ENCODE data around the gene ZNF45. TPM values are rescaled to one million over a fixed set of nuclear protein-coding genes. Genes with fewer than 3 reads are reported as not detected.

Gene ZNF45
- total RNA-seq, 1 experiment from 2014 or later, result 19.8 TPM

DNA sequence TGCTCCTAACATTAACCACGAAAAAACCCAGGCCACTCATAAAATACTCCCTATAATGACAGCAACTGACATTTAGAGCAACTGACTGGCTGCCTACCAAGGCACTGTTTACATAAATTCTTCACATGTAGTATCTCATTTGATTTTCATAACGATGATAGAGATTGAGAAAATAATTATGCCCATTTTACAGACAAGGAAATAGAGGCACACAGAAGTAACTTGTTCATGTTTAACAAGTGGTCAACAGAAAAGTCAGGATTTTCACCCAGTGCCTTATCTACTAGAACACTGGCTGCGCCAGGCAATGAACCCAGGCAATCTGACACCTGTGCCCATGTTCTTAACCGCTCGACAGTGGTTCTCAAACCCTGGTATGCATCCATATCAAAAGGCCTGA lies 6.3 kb downstream of the ZNF45 start:
- H3K4me1 Mint-ChIP-seq, result peaks cover under 1% of the 10 kb centered on the region in 2 experiments; a peak in 3 of 4 replicates
- H3K27me3 Mint-ChIP-seq (ENCODE audit: low read depth), result no peaks in the 10 kb centered on the region
- H2BK12ac ChIP-seq (ENCODE audit: insufficient read length, low read depth, low read length), result no peak overlapping the region
- no peak overlapping the region for H3K27ac Mint-ChIP-seq
- no peak overlapping the region for H2AK5ac ChIP-seq (ENCODE audit: insufficient read length, low read length)
- no peaks in the 10 kb centered on the region for H4K20me1 ChIP-seq (ENCODE audit: control insufficient read depth, insufficient read depth, insufficient read length)
- no peak overlapping the region for H2BK15ac ChIP-seq (ENCODE audit: low read depth, low read length)
- no peak overlapping the region for H4K5ac ChIP-seq (ENCODE audit: insufficient read length, low read depth, low read length)
- no peaks in the 10 kb centered on the region for H3K9me3 ChIP-seq (ENCODE audit: control insufficient read depth, low read depth, low read length)
- no peaks in the 10 kb centered on the region for H3K23me2 ChIP-seq (ENCODE audit: insufficient read length, low read depth, low read length, poor library complexity, severe bottlenecking)
- H3K79me1 ChIP-seq (ENCODE audit: insufficient read depth, low read depth, low read length, poor library complexity, severe bottlenecking), result no peaks in the 10 kb centered on the region
- no peak overlapping the region for H2BK5ac ChIP-seq (ENCODE audit: insufficient read length, low read length)
- H2BK20ac ChIP-seq (ENCODE audit: low read depth, low read length, poor library complexity, severe bottlenecking), result no peak overlapping the region
- H3K18ac ChIP-seq (ENCODE audit: insufficient read length, low read depth, low read length), result no peak overlapping the region
- H3K27me3 ChIP-seq (ENCODE audit: insufficient read depth, low read length), result no peaks in the 10 kb centered on the region
- no peak overlapping the region for H3K9ac ChIP-seq (ENCODE audit: extremely low read depth, insufficient read length, low read length)
- no peak overlapping the region for H3K56ac ChIP-seq (ENCODE audit: insufficient read length, low read depth, low read length)
- H3K36me3 Mint-ChIP-seq (ENCODE audit: insufficient read depth in 1 of 3, low read depth in 3 of 3), result peaks cover 61 to 82% (median 80%) of the 10 kb centered on the region in 3 experiments; a peak in 6 of 7 replicates
- no CpG with 5 or more reads among the region's 5 CpGs for WGBS (ENCODE audit: extremely low coverage, insufficient read length, low lambda C conversion rate)
- H4K8ac ChIP-seq (replicated peaks; ENCODE audit: insufficient read length, low read depth, low read length), result no peak overlapping the region
- H3K9me3 Mint-ChIP-seq, result no peaks in the 10 kb centered on the region
- TF ChIP-seq, protein P1, sequence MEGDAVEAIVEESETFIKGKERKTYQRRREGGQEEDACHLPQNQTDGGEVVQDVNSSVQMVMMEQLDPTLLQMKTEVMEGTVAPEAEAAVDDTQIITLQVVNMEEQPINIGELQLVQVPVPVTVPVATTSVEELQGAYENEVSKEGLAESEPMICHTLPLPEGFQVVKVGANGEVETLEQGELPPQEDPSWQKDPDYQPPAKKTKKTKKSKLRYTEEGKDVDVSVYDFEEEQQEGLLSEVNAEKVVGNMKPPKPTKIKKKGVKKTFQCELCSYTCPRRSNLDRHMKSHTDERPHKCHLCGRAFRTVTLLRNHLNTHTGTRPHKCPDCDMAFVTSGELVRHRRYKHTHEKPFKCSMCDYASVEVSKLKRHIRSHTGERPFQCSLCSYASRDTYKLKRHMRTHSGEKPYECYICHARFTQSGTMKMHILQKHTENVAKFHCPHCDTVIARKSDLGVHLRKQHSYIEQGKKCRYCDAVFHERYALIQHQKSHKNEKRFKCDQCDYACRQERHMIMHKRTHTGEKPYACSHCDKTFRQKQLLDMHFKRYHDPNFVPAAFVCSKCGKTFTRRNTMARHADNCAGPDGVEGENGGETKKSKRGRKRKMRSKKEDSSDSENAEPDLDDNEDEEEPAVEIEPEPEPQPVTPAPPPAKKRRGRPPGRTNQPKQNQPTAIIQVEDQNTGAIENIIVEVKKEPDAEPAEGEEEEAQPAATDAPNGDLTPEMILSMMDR (conservative IDR thresholded peaks at IDR 0.05), result no peak
- no peak overlapping the region for H3K4ac ChIP-seq (ENCODE audit: low read depth, low read length)
- no peaks in the 10 kb centered on the region for H3K4me1 ChIP-seq (ENCODE audit: insufficient read depth, low read length)
- DNase-seq, result no peak
- H3K14ac ChIP-seq (ENCODE audit: insufficient read depth, low read length), result no peak overlapping the region
- H2BK120ac ChIP-seq (ENCODE audit: low read depth, low read length, poor library complexity, severe bottlenecking), result no peak overlapping the region
- no peak overlapping the region for H3T11ph ChIP-seq (ENCODE audit: low read length)
- H3K79me2 ChIP-seq (ENCODE audit: insufficient read depth, low read length), result no peaks in the 10 kb centered on the region
- H3K4me2 ChIP-seq (ENCODE audit: insufficient read depth, insufficient read length, low read length), result no peak overlapping the region
- H2AFZ ChIP-seq (ENCODE audit: low read length), result no peak overlapping the region
- no peak overlapping the region for H4K91ac ChIP-seq (ENCODE audit: insufficient read length, low read depth, low read length)
- H3K23ac ChIP-seq (ENCODE audit: insufficient read length, low read depth, low read length), result no peak overlapping the region
- H3K27ac ChIP-seq (ENCODE audit: insufficient read length, low read depth, low read length), result no peak overlapping the region
- H3K4me3 Mint-ChIP-seq, result no peak overlapping the region

Data from H9 (cell line).